ENCODE measurements around the gene SPZ1.

Gene SPZ1

GRCh38 chr5:80360914-80361444, 41.2 kb downstream of the SPZ1 start:
- no peak overlapping the region for H3K27ac ChIP-seq
- TF ChIP-seq CTCF (conservative IDR thresholded peaks at IDR 0.05) (no peak), ZFX (IDR thresholded peaks at IDR 0.05) (no peak)

DNA sequence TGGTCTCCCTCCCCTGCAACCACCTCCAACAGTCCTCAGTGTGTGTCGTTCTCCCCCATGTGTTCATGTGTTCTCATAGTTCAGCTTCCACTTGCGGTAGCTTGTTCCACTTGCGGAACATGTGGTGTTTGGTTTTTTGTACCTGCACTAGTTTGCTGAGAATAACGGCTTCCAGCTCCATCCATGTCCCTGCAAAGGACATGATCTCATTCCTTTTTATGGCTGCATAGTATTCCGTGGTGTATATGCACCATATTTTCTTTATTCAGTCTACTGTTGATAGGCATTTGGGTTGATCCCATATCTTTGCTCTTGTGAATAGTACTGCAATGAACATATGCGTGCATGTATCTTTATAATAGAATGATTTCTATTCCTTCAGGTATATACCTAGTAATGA, 45.1 kb downstream of the SPZ1 start:
- TF ChIP-seq CTCF (conservative IDR thresholded peaks at IDR 0.05) (no peak), ZFX (IDR thresholded peaks at IDR 0.05) (no peak)
- no peak overlapping the region for H3K27ac ChIP-seq

DNA sequence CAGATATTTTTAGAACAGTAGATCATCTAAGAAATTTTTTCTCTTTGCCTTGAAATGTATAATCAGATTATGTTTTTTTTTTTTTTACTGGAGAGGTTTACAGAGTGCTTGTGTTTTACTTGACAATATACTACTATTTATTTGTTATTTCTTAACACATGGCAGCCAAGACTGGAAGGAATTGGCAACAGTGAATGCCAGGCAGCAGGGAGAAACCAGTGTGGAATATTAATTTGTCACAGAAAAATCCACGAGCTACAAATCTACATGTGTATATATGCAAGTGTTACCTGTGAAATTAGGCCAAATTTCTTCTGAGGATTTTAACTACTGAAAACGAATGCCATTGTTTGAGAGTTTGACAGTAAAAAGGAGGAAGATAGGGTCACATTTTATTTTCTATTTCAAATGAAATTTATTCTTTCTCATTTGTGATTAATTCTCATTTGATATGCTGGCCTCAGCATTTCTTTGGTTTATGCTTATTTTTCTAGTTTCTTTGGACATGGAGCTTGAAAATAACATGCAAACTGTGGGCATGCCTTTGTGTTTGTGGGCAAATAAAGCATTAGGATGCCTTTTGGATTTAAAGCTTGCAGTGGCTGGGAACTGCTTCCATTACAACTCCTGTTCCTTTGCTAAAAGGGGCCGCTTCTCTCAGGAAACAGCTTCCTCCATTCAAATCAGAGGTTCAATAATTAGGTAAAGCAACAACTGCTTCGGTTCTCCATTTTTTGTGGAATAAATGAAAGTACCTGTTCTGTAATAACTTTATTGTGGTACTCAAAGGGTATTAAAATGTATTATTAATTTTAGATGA, 49.1 kb downstream of the SPZ1 start:
- no peak overlapping the region for H3K27ac ChIP-seq
- TF ChIP-seq ZFX (IDR thresholded peaks at IDR 0.05) (no peak), CTCF (conservative IDR thresholded peaks at IDR 0.05) (no peak)

GRCh38 chr5:80369521-80369920, 49.7 kb downstream of the SPZ1 start:
- TF ChIP-seq CTCF (conservative IDR thresholded peaks at IDR 0.05), result no peak
- TF ChIP-seq ZFX (IDR thresholded peaks at IDR 0.05), result no peak
- no peak overlapping the region for H3K27ac ChIP-seq

- H3K27ac ChIP-seq, result no peak overlapping the region
- TF ChIP-seq CTCF (conservative IDR thresholded peaks at IDR 0.05) (no peak), ZFX (IDR thresholded peaks at IDR 0.05) (no peak)
These were observed 50.6 kb downstream of the SPZ1 start for GRCh38 chr5:80370390-80370789.
